GM19351 (cell line): ENCODE results near the gene CPTP.
"Not testable (repeated sequence)": the region's sequence is repeated elsewhere in the genome, so short reads cannot be mapped to it uniquely, and the experiment has no call there.

Source experiments
- ATAC-seq: cut with Tn5 transposase; IDR thresholded peaks from one replicate; pipeline ENCODE4 v1.9.1; 2021; ENCODE audit warnings: mild to moderate bottlenecking, moderate library complexity; ENCODE audit not compliant: unreplicated experiment

The CPTP gene

DNA sequence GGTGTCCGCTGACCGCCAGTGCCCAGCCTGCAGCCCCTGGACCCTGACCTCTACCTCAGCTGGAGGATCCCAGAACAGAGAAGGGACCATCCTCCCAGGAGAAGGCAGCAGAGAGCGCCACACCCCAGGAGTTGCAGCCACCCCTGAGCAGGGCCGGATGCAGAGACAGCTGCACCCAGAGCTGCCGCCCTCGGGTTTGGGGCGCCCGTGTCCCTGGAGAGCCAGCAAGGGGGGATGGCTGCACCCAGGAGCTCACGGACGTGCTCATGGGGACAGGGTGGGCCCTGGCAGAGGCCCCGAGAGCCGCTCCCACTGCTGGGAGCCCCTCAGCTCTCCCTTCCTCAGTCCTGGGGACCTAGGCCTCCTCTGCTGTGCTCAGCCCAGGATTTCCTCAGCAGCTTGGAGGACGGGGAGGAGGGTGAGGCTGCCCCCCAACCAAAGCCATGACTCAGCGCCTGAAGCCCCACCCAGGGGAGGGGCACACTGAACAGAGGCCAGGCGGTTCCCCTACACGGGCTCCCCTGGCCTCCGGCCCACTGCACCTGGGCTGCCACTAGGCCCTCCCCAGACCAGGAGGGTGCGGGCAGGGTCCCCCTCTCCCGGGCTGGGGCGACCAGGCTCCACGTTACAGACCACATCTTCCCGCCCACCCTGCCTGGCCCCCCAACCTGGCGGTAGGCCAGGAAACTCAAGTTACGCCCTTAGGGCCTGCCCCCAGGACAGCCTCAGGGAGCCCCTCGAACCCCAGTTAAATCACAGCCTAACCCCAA lies 19.1 kb upstream of the CPTP start:
- no peak for ATAC-seq

DNA sequence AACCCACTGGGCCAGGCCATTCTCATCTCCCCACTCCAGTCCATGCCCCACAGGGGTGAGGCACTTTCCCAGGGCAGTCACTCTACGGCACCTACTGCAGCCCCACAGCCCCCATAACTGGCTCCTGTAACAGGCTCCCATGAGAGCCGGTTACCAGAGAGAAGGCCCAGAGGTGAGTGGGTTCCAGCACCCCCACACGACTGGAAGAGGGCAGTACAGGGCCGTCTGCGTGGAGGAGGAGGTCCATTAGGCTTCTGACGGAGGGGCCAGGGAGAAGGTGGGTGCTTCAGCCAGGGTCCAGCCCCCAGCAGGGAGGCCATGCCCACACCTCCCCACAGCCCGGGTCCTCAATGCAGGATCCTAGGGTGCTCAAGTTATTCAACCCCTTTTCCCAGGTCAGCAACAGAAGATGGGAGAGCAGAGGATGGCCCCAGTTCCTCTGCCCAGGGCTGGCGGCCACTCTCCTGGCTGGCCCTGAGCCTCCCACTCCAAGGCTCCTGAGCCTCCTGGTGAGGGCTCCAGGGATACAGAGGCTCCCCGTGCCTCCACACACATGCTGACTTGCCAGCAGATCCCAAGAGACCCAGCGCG lies 18.4 kb upstream of the CPTP start:
- no peak for ATAC-seq

DNA sequence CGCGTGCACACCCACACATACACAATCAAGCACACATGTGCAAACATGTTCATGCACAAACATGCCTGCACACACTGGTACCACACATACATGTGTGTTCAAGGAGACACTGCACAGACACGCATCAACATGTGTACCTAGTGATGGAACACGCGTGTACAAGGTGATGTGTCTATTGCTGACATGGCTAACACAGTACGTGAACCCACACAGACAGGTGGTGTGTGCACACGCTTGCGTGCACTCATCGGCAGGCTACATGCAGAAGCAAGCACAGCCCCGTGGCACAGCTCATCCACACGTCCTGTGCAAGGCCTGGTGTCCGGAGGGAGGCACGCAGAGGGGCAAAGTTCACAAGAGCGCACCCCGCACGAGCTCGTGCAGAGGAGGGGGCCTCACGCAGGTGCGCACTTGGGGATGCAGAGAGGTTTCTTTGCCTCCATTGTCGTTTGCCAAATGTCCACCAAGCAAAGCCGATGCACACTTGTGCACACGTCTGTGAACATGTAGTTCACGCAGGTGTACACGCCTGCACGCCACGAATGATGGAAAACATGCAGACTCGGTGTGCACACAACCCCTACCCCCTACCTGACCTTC lies 17.8 kb upstream of the CPTP start:
- ATAC-seq, result no peak

DNA sequence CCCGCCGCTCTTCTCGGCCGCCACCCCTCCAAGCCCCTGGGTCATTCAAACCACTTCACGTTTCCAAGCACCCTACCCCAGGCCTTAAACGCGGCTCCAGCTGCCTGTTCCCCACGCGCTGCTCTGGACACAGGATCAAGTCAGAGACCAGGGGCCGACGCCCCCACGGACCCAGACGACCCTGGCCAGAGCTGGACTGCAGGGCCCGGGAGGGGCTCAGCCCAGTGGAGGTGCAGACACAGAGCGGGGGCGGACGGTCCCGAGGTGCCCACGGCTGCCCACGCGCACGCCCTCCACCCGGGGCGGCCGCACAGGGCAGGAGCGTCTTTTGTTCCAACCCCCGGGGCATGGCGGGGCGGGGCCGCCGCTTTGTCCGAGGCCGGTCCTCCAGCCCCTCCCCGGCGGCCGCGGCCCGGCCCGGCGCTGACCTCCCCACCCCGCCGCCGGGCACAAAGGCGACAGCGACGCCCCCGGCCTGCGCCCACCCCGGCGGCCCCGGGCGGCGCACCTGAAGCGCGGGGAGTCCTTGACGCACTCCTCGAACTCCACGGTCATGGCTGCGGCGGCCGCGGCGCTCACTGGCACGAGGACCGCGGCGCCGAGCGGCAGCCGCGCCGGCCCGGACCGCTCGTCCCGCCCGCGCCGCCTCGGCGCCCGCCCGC lies 17.2 kb upstream of the CPTP start:
- no peak for ATAC-seq

DNA sequence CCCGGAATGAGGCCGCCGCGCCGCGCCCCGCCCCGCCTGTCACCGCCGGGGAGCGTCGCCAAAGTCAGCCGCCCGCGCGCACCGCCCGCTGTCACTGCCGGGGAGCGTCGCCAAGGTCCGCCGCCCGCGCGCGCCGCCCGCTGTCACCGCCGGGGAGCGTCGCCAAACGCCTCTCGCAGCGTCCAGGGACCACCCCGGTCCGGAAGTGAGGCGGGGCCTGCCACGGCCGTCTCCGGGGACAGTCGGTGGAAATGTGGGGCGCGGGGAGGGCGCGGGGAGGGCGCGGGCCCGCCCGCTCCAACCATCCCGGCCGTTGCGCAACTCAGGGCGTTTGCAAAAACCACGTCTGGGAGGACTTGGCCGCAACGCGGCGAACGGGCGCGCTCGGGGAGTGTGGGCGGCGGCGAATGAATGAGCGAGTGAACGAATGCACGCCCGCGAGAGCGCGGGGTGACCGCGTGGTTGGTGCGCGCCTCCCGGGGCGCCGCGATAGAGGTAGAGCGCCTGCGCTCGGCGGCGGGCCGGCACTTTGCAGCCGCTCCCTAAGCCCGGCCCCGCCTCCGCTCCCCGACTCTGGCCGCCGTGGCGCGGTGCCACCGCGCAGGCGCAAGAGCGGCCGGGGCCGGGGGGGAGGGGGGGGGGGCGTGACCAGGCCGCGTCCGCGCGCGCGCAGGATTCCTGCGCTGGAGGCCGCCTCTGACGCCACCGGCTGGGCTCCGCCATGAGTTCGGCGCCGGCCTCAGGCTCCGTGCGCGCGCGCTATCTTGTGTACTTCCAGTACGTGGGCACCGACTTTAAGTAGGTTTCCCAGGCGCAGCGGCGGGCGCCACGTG lies 16.5 kb upstream of the CPTP start, which contains the start of the genes ACAP3 and PUSL1:
TSS of gene ACAP3 (minus strand) at position 8 of the 833 bp plus-strand sequence. CDS start 115 bp downstream, outside the sequence.
TSS of gene PUSL1 (plus strand) at position 675 of the 833 bp plus-strand sequence. CDS start at position 722, 47 bp downstream.
- ATAC-seq, result peak; percentile 61

DNA sequence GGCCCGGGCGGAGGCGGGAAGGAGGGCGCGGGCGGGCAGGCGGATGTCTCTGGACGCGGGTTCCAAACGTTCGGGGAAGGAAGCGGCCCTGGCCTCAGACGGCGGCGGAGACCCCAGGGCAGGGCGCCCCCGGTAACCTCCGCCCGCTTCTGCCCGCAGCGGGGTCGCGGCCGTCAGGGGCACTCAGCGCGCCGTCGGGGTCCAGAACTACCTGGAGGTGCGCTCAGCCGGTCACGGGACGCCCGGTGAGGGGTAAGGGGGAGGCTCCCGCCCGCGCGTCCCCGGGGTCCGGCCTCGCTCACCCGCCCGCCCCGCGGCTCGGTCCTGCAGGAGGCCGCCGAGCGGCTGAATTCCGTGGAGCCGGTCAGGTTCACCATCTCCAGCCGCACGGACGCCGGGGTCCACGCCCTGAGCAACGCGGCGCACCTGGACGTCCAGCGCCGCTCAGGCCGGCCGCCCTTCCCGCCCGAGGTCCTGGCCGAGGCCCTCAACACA lies 15.8 kb upstream of the CPTP start:
- ATAC-seq, result no peak

DNA sequence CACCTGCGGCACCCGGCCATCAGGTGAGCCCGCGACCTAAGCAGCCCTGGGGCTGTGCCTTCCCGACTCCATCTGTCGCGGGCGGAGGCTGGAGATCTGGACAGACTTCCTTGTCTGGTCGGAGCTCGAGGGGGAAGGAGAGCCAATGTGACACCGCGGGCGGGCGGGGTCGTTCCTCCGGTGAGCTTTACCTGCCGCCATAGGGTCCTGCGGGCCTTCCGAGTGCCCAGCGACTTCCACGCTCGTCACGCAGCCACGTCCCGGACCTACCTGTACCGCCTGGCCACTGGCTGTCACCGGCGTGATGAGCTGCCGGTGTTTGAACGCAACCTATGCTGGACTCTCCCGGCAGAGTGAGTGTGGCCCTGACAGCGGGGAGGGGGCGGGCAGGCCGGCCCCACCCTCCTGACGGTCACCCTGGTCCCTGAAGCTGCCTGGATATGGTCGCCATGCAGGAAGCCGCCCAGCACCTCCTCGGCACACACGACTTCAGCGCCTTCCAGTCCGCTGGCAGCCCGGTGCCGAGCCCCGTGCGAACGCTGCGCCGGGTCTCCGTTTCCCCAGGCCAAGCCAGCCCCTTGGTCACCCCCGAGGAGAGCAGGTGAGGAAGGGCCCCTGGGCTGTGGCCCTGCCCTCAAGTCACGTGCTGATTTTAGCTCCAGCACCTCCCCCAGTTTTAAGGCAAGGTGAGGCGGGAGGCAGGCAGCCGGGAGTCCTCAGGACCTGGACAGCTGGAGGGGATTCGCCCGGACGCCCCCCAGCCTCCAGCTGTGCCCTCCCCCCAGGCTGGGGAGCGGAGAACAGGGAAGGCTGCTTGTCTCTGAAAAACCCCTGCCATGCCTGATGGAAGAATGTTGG lies 15.1 kb upstream of the CPTP start:
- no peak for ATAC-seq

DNA sequence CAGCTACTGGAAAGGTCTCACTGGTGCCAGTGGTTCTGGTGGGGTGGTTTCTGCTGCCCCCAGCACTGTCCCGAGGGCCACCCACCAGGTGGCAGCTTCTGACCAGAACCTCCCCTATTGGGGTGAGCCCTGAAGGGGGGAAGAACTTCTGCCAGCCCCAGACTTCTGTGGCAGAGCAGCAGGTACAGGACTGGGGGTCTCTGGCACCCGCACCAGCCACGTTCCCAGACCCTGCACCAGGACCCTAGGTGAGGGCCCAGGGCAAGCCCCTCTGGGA lies 14.6 kb upstream of the CPTP start:
- no peak for ATAC-seq

DNA sequence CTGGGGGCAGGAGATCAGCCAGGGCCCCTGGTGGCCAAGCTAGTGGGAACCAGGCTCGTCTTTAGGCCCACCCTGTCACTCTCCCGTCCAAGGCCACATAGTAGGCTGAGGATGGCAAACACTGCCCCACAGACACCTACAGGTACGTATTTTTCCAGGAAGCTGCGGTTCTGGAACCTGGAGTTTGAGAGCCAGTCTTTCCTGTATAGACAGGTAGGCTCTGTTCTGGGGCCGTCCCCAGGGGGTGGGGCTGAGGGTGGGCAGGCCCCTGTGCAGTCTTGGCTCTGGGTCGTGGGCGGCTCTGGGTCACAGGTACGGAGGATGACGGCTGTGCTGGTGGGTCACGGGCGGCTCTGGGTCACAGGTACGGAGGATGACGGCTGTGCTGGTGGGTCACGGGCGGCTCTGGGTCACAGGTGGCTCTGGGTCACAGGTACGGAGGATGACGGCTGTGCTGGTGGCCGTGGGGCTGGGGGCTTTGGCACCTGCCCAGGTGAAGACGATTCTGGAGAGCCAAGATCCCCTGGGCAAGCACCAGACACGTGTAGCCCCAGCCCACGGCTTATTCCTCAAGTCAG lies 14.0 kb upstream of the CPTP start:
- ATAC-seq, result no peak

DNA sequence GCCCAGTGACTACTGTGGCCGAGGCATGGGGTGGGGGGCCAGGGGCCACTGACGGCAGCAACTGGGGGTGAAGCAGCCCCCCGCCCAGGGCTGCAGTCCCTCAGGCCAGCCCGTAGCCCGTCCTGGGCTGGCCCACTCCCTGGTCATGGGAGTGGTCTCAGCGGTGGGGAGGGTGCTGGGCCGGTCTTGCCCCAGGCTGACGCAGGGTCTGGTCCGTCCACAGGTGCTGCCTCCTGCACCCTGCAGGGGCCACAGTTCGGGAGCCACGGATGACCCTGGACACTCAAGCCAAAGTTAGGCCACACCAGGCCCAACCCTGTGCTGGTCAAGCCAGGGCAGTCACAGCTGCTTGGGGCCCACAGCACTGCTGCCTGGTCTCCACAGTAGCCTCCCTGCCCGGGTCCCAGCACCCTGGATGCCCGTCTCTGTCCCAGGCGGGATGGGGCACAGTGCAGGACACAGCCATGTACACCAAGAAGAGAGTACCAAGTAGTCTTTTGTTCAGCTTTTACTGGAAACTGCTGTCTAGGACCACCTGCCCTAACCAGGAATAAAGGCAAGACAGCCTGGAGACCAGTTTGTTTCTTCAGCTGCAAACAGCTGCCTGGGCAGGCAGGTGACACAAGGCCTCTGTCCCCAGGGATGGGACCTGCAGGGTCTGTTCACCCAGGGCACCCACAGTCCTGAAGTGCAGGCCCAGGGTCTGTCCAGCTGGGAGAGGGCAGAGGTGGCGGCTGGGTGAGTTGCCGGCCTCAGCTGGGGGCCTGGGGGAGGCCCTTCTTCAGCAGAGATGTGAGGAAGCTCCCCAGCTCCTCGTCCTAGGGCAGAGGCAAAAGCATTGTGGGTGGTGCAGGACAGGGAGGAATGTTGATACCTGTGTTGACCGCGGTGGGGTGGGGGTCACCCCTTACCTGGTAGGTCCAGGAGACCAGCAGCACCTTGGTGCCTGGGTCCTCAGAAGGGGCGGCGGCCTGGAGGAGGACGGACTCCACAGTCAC lies 13.2 kb upstream of the CPTP start:
- ATAC-seq, result no peak

DNA sequence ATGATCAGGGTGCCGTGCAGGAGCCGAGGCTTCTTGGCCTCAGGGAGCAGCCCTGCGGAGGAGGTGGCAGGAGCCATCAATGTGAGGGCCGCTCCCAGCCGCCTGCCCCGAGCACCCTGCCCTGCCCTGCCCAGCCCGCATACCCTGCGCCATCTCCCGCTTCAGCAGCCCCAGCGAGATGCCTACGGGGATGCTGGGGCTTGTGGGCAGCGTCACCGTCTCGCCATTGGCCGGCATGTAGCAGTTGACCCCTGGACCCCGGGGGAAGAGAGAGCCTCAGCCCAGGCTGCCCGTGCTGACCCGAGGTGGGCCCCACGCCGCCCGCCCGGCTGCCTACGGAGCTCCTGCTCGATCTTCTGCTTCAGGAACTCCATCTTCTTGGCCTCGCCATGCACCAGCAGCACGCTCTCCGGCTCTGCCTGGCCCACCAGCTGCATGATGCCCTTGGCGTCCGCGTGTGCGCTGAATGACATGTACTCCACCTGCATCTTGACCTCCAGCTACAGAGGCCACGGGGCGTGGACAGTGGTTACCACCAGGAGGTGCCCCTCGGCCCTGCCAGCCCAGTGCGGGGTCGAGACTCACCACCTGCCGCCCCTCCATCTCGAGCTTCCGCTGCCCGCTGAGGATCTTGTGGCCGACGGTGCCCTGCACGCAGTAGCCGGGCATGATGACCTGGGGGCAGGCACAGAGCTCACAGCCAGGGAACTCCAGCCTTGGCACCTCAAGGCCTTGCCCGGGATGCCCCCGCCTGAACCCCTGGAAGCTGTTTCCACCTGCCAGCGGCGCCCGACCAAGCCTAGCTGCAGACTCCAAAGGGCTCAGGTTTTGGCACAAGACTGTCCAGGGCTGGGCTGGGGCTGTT lies 11.9 kb upstream of the CPTP start:
- ATAC-seq, result no peak

DNA sequence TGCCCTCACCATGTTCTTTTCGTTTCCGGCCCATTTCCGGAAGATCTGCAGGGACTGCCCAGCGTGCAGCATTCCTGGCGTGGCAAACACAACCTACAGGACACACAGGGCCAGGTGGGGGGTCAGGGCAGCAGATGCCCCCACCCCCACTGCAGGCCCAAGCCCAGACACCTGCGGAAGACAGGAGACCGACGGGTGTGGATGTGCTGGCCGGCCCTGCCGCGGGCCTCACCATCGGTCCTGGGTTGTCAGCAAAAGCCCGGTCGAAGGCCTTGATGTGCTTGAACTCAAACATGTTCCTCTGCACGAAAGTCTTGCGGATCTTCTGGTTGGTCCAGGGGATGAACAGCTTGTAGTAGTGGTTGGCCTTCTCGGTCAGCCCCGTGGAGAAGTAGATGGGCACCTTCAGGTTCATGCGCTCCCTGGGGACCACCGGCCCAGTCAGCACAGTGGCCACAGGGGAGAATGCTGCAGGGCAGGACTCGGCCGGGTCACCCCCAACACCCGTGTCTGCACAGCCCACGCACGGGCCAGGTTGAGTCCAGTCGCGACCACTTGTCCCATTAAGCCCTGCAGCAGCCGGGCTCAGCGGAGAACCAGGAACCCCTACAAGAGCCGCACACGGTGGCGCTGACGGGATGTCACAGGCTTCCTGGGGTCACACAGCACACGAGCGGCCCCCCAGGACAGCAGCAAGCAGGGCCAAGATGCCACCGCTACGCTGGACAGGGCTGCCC lies 10.9 kb upstream of the CPTP start:
- no peak for ATAC-seq

DNA sequence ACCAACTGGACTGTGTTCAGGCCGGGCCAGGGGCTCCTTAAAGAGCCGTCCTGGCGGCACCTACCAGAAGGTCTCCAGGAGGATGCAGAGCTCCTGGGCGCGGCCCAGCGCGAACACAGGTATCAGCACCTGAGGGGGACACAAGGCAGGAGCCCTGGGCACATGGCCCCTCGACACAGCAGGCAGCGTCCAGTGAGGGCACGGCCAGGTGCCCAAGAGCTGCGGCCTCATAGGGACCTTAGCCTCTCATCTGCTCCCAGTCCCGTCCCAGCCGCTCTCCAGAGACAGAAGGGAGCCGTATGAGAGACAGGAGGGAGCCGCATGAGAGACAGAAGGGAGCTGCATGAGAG lies 10.4 kb upstream of the CPTP start:
- ATAC-seq, result no peak

DNA sequence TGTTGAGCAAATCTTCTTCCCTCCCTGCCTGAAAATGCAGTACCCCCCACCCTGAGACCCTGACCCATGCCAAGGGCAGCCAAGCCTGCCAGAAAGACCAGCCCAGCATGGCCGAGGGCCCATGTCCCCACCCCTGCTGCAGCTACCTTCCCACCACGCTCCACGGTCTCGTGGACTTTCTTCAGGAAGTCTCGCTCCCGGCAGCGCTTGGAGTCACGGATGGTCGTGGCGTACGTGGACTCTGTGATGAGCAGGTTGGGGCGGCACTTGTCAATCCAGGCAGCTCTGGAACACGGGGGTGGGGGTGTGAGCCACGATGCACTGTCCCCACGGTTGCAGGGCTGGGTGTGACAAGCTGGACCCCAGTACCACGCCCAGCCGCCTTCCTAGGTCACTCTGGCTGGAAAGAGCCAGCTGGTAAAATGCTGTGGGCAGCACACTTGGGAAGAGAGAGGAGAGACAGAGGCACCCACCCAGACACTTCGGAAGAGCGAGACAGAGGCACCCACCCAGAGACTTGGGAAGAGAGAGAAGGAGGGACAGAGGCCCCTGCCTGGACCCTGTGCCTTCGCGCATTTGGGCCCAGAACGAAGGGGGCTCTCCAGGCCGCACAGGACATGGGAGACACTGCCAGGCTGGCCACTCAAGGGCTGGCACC lies 9.8 kb upstream of the CPTP start:
- ATAC-seq, result no peak

DNA sequence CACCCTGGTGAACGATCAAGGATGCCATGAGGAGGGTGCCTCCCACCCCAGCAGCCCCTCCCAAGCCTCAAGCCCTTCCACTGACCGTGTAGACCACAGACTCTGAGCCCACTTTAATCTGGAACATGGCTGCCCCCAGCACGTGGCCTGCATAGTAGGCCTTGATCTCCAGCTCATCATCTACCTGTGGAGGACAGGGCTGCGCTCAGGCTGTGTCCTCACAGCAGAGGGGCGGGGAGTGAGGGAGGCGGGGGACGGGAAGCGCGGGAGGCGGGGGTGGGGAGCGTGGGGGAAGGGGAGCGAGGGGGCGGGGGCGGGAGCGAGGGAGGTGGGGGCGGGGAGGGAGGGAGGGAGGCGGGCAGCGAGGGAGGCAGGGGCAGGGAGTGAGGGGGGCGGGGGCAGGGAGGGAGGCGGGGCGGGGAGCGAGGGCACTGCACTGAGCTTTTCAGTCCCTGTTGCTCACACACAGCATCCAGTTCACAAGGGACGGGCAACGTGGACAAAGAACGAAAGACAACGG lies 9.1 kb upstream of the CPTP start:
- no peak for ATAC-seq

DNA sequence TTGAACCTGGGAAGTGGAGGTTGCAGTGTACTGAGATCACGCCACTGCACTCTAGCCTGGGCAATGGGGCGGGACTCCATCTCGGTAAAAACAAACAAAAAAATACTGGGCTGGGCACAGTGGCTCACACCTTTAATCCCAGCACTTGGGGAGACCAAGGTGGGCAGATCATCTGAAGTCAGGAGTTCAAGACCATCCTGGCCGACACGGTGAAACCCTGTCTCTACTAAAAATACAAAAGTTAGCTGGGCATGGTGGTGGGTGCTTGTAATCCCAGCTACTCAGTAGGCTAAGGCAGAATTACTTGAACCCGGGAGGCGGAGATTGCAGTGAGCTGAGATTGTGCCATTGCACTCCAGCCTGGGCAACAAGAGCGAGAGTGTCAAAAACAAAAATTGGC lies 8.4 kb upstream of the CPTP start:
- ATAC-seq, result not testable (repeated sequence)
